ENCODE data around the gene B3GALT6. TPM values are rescaled to one million over a fixed set of nuclear protein-coding genes. Genes with fewer than 3 reads are reported as not detected.

B3GALT6 gene
- total RNA-seq, 2 donors from 2014 or later: 24.8 to 31.5 TPM

DNA sequence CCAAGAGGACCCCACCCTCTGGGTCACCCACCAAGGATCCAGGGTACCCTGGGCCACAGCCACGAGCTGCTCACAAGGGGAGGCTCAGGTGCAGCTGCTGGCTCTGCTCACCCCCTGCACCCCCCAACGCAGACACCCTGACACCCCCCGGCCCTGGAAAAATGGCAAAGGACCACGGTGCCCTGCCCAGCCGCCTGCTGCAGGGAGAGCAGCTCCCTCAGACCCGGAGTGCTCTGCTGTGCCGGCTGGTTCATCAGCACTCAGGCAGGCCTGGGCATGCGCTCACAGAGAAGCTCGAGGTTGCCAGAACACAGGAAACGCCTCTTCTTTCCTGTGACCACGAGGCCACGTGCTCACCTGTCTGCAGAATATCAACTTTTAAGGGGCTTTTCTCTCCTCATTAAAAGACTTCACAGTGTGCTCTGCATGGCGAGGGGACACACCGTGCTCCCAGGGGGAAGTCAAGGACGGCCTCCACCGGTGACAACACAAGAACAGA lies 18.8 kb downstream of the B3GALT6 start:
- Mint-ChIP-seq H3K4me3 (no peak overlapping the region), H3K27me3 (ENCODE audit: insufficient read depth) (peaks cover 1% of the 10 kb centered on the region), H3K4me1 (no peaks in the 10 kb centered on the region), H3K36me3 (ENCODE audit: low read depth) (peaks cover 31% of the 10 kb centered on the region), H3K9me3 (no peaks in the 10 kb centered on the region), H3K27ac (no peak overlapping the region)
- 93 to 94% methylated on average over 16 of the region's 16 CpGs for WGBS, 2 experiments (ENCODE audit: insufficient coverage in 1 of 2, insufficient read length in 1 of 2)
- DNase-seq: no peak
- Histone ChIP-seq H3K9me3 (ENCODE audit: control insufficient read depth, low read length) (no peaks in the 10 kb centered on the region), H3K27me3 (ENCODE audit: control insufficient read depth, insufficient read depth, low read length, poor library complexity, severe bottlenecking) (peaks cover 12% of the 10 kb centered on the region), H3K36me3 (ENCODE audit: control insufficient read depth, insufficient read depth, low read length) (peaks cover 23% of the 10 kb centered on the region), H3K27ac (ENCODE audit: low read depth, low read length) (no peak overlapping the region), H3K4me3 (ENCODE audit: low read length) (no peak overlapping the region), H3K4me1 (ENCODE audit: control insufficient read depth, insufficient read depth, low read length) (no peaks in the 10 kb centered on the region), H3K9ac (ENCODE audit: extremely low read depth, low read length, poor library complexity, severe bottlenecking) (no peak overlapping the region)
- TF ChIP-seq, protein P1, sequence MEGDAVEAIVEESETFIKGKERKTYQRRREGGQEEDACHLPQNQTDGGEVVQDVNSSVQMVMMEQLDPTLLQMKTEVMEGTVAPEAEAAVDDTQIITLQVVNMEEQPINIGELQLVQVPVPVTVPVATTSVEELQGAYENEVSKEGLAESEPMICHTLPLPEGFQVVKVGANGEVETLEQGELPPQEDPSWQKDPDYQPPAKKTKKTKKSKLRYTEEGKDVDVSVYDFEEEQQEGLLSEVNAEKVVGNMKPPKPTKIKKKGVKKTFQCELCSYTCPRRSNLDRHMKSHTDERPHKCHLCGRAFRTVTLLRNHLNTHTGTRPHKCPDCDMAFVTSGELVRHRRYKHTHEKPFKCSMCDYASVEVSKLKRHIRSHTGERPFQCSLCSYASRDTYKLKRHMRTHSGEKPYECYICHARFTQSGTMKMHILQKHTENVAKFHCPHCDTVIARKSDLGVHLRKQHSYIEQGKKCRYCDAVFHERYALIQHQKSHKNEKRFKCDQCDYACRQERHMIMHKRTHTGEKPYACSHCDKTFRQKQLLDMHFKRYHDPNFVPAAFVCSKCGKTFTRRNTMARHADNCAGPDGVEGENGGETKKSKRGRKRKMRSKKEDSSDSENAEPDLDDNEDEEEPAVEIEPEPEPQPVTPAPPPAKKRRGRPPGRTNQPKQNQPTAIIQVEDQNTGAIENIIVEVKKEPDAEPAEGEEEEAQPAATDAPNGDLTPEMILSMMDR (conservative IDR thresholded peaks at IDR 0.05): no peak

DNA sequence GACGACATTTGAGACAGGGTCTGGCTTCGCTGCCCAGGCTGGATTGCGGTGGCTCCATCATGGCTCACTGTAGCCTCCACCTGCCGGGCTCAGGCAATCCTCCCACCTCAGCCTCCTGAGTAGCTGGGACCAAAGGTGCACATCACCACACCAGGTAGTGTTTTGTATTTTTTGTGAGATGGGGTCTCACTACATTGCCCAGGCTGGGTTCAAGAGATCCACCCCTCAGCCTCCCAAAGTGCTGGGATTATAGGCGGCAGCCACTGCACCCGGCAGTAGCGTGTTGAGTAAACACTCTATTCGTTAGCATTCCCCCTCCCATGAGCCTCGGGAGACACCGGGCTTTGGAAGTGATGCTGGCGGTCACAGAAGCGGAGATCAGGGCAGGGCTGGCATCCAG lies 21.3 kb downstream of the B3GALT6 start:
- H3K9me3 Mint-ChIP-seq: no peaks in the 10 kb centered on the region
- DNase-seq: no peak
- H3K27ac Mint-ChIP-seq: no peak overlapping the region
- Histone ChIP-seq H3K9me3 (ENCODE audit: control insufficient read depth, low read length) (no peaks in the 10 kb centered on the region), H3K36me3 (ENCODE audit: control insufficient read depth, insufficient read depth, low read length) (peaks cover 38% of the 10 kb centered on the region), H3K27ac (ENCODE audit: low read depth, low read length) (no peak overlapping the region), H3K9ac (ENCODE audit: extremely low read depth, low read length, poor library complexity, severe bottlenecking) (no peak overlapping the region), H3K27me3 (ENCODE audit: control insufficient read depth, insufficient read depth, low read length, poor library complexity, severe bottlenecking) (no peaks in the 10 kb centered on the region), H3K4me3 (ENCODE audit: low read length) (no peak overlapping the region), H3K4me1 (ENCODE audit: control insufficient read depth, insufficient read depth, low read length) (no peaks in the 10 kb centered on the region)
- 93 to 97% methylated on average over 11 to 12 of the region's 12 CpGs for WGBS, 2 experiments (ENCODE audit: insufficient coverage in 1 of 2, insufficient read length in 1 of 2)
- TF ChIP-seq, protein P1 (conservative IDR thresholded peaks at IDR 0.05): no peak
- H3K4me1 Mint-ChIP-seq: peaks cover 5% of the 10 kb centered on the region
- peaks cover 47% of the 10 kb centered on the region for H3K36me3 Mint-ChIP-seq (ENCODE audit: low read depth)
- no peak overlapping the region for H3K4me3 Mint-ChIP-seq
- H3K27me3 Mint-ChIP-seq (ENCODE audit: insufficient read depth): no peaks in the 10 kb centered on the region

DNA sequence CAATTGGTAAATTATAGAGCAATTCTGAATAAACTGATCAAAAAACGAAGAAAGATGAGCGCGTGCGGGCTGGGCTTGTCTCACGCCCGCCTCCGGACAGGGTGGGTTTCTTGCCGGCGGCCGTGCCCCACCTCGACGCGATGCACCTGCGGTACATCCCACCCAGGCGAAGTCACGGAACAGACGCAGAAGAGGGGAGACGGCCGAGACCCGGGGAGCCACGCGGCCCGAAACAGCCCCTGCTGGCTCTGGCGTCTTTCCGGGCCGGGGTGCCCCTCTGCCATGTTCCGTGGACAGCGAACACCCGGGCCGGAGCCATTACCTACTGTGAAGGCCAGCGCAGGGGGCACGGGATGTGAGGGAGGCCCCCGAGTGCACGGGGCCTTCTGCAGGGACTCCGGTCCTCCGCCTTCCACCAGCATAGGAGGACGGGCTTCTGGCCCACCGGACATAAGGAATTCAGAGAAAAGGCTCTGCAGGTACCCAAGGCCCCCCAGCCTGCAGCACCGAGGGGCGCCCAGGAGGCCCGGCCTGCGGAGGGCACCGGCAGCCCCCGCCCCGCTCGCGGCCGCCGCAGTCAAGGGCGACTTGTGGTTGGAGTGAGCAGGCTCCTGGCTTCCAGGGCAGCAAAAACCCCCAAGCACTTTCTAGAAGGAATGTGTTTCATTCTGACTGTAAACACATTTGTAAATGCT lies 22.1 kb downstream of the B3GALT6 start:
- WGBS, 2 experiments (ENCODE audit: insufficient coverage in 1 of 2, insufficient read length in 1 of 2): 97% methylated on average over 44 to 50 of the region's 50 CpGs
- Histone ChIP-seq H3K9ac (ENCODE audit: extremely low read depth, low read length, poor library complexity, severe bottlenecking) (no peak overlapping the region), H3K9me3 (ENCODE audit: control insufficient read depth, low read length) (no peaks in the 10 kb centered on the region), H3K4me3 (ENCODE audit: low read length) (no peak overlapping the region), H3K4me1 (ENCODE audit: control insufficient read depth, insufficient read depth, low read length) (no peaks in the 10 kb centered on the region), H3K27me3 (ENCODE audit: control insufficient read depth, insufficient read depth, low read length, poor library complexity, severe bottlenecking) (no peaks in the 10 kb centered on the region), H3K27ac (ENCODE audit: low read depth, low read length) (no peak overlapping the region), H3K36me3 (ENCODE audit: control insufficient read depth, insufficient read depth, low read length) (peaks cover 42% of the 10 kb centered on the region)
- peaks cover 51% of the 10 kb centered on the region for H3K36me3 Mint-ChIP-seq (ENCODE audit: low read depth)
- no peaks in the 10 kb centered on the region for H3K9me3 Mint-ChIP-seq
- peaks cover 8% of the 10 kb centered on the region for H3K4me1 Mint-ChIP-seq
- no peak overlapping the region for H3K4me3 Mint-ChIP-seq
- no peak overlapping the region for H3K27ac Mint-ChIP-seq
- no peak for DNase-seq
- H3K27me3 Mint-ChIP-seq (ENCODE audit: insufficient read depth): no peaks in the 10 kb centered on the region
- TF ChIP-seq, protein P1 (conservative IDR thresholded peaks at IDR 0.05): no peak

All from endodermal cell (in vitro differentiated cells).